Astrocyte (in vitro differentiated cells and primary cell): ENCODE data around the gene CD52.

Experiments used
- CTCF ChIP-seq: IDR thresholded peaks from 2 replicates; pipeline ENCODE4 v1.5.1; 2011; ENCODE audit warnings: low read depth, mild to moderate bottlenecking, inconsistent platforms, low read length, moderate library complexity; ENCODE audit not compliant: insufficient read depth
- EZH2 ChIP-seq: IDR thresholded peaks from 2 replicates; pipeline ENCODE4 v1.6.1; 2012; ENCODE audit warnings: mild to moderate bottlenecking, low read length, inconsistent platforms; ENCODE audit not compliant: insufficient read depth

- TF ChIP-seq CTCF (no peak), EZH2 (no peak)
These were observed 43.9 kb downstream of the CD52 start for GRCh38 chr1:26361605-26362122.
